GM23338 (cell line): ENCODE results near the gene HOXD8.

Experiments used
- EZH2 ChIP-seq: fragments of 200-600 bp; sonication (generic); IDR thresholded peaks from one replicate; pipeline ENCODE4 v1.8.0; 2017; ENCODE audit warnings: antibody characterized with exemption, mild to moderate bottlenecking, low read depth; ENCODE audit not compliant: unreplicated experiment
- JUNB ChIP-seq: IDR thresholded peaks from one replicate; pipeline ENCODE4 v1.6.1; 2016; ENCODE audit warnings: antibody characterized with exemption; ENCODE audit not compliant: unreplicated experiment
- POLR2AphosphoS5 ChIP-seq: IDR thresholded peaks from 2 replicates; pipeline ENCODE4 v1.6.1; 2016; ENCODE audit warnings: antibody characterized with exemption, low read depth
- TF ChIP-seq, protein P1 (sequence below), 2 experiments: fragments of 200-600 bp in 1 of 2; sonication (generic) in 1 of 2; conservative IDR thresholded peaks; 2 replicates each; pipeline versions ENCODE4 v1.5.1 to v1.6.1; 2016 to 2017; ENCODE audit warnings: antibody characterized with exemption in 2 of 2, low read depth in 2 of 2, mild to moderate bottlenecking in 2 of 2, moderate library complexity in 1 of 2

DNA sequence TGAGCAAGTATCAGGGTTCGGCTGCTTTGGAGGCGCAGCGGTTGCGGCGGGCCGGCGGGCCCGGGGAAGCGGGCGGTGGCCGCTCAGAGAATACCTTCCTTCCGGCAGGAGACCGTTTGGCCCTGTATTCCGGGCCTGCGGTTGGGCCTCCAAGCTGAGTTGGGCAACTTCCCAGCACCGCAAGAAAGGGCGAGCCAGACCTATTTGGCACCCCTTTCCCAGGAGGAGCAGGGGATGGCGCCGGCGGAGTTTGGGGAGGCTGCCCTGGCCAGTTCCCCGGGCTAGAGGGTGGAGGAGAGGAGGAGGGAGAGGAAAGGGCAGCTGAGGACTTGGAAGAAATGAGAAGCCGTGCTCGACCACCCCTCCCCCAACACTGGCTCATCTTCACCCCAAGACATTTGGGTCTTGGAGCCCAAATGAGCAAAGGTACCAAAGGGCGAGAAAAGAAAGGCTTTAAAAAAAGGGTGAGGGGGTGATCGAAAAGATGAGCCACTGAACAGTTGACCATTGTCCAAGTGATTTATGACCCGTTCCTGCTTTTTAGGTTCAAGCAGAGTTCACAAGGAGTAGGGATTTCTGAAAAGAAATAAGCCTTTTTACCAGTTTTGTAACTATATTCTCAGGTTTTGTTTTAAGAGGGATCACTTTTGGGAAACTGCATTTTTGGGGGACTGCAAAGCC lies 36.0 kb downstream of the HOXD8 start:
- TF ChIP-seq EZH2 (peak; percentile 73), POLR2AphosphoS5 (no peak), JUNB (no peak)
- TF ChIP-seq, protein P1, sequence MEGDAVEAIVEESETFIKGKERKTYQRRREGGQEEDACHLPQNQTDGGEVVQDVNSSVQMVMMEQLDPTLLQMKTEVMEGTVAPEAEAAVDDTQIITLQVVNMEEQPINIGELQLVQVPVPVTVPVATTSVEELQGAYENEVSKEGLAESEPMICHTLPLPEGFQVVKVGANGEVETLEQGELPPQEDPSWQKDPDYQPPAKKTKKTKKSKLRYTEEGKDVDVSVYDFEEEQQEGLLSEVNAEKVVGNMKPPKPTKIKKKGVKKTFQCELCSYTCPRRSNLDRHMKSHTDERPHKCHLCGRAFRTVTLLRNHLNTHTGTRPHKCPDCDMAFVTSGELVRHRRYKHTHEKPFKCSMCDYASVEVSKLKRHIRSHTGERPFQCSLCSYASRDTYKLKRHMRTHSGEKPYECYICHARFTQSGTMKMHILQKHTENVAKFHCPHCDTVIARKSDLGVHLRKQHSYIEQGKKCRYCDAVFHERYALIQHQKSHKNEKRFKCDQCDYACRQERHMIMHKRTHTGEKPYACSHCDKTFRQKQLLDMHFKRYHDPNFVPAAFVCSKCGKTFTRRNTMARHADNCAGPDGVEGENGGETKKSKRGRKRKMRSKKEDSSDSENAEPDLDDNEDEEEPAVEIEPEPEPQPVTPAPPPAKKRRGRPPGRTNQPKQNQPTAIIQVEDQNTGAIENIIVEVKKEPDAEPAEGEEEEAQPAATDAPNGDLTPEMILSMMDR (conservative IDR thresholded peaks at IDR 0.05; ENCODE audit: low read depth in 2 of 2): no peak
